Measurements from ENCODE around the gene A2M.

A2M gene

GRCh38 chr12:9098115-9098452 lies 17.6 kb downstream of the A2M start:
- no peaks in the 10 kb centered on the region for H3K36me3 ChIP-seq (ENCODE audit: insufficient read depth, low read length)
- no peaks in the 10 kb centered on the region for H3K4me1 ChIP-seq (ENCODE audit: insufficient read depth, low read length)

GRCh38 chr12:9096563-9097176 lies 19.0 kb downstream of the A2M start:
- Histone ChIP-seq H3K36me3 (ENCODE audit: insufficient read depth, low read length) (no peaks in the 10 kb centered on the region), H3K4me1 (ENCODE audit: insufficient read depth, low read length) (peaks cover 3% of the 10 kb centered on the region; the same call in 1 of the 2 replicates), H3K9ac (ENCODE audit: low read depth, low read length) (no peak overlapping the region), H3K9me3 (ENCODE audit: control insufficient read depth, insufficient read depth, low read length) (no peaks in the 10 kb centered on the region)

More at GRCh38 chr12:9098115-9098452, 17.6 kb downstream of the A2M start:
- no peak overlapping the region for H3K9ac ChIP-seq (ENCODE audit: low read depth, low read length)
- H3K9me3 ChIP-seq (ENCODE audit: control insufficient read depth, insufficient read depth, low read length), result no peaks in the 10 kb centered on the region

GRCh38 chr12:9095322-9095721 lies 20.4 kb downstream of the A2M start:
- Histone ChIP-seq H3K9me3 (ENCODE audit: control insufficient read depth, insufficient read depth, low read length) (no peaks in the 10 kb centered on the region), H3K4me1 (ENCODE audit: insufficient read depth, low read length) (peaks cover 3% of the 10 kb centered on the region; the same call in 1 of the 2 replicates), H3K9ac (ENCODE audit: low read depth, low read length) (no peak overlapping the region), H3K36me3 (ENCODE audit: insufficient read depth, low read length) (no peaks in the 10 kb centered on the region)

- Histone ChIP-seq H3K4me1 (ENCODE audit: insufficient read depth, low read length) (peaks cover 3% of the 10 kb centered on the region; the same call in 1 of the 2 replicates), H3K36me3 (ENCODE audit: insufficient read depth, low read length) (no peaks in the 10 kb centered on the region), H3K9ac (ENCODE audit: low read depth, low read length) (no peak overlapping the region), H3K9me3 (ENCODE audit: control insufficient read depth, insufficient read depth, low read length) (no peaks in the 10 kb centered on the region)
These were observed 21.1 kb downstream of the A2M start for GRCh38 chr12:9094512-9095206.

- Histone ChIP-seq H3K36me3 (ENCODE audit: insufficient read depth, low read length) (no peaks in the 10 kb centered on the region), H3K9ac (ENCODE audit: low read depth, low read length) (no peak overlapping the region), H3K4me1 (ENCODE audit: insufficient read depth, low read length) (peaks cover 3% of the 10 kb centered on the region; the same call in 1 of the 2 replicates), H3K9me3 (ENCODE audit: control insufficient read depth, insufficient read depth, low read length) (no peaks in the 10 kb centered on the region)
These were observed 23.7 kb downstream of the A2M start for GRCh38 chr12:9091891-9092598.

GRCh38 chr12:9090220-9090619 lies 25.5 kb downstream of the A2M start:
- H3K9ac ChIP-seq (ENCODE audit: low read depth, low read length), result no peak overlapping the region
- H3K4me1 ChIP-seq (ENCODE audit: insufficient read depth, low read length), result peaks cover 3% of the 10 kb centered on the region; the same call in 1 of the 2 replicates
- no peaks in the 10 kb centered on the region for H3K36me3 ChIP-seq (ENCODE audit: insufficient read depth, low read length)
- H3K9me3 ChIP-seq (ENCODE audit: control insufficient read depth, insufficient read depth, low read length), result no peaks in the 10 kb centered on the region; the same call in 1 of the 2 replicates

- Histone ChIP-seq H3K4me1 (ENCODE audit: insufficient read depth, low read length) (peaks cover 3% of the 10 kb centered on the region; the same call in 1 of the 2 replicates), H3K36me3 (ENCODE audit: insufficient read depth, low read length) (no peaks in the 10 kb centered on the region), H3K9ac (ENCODE audit: low read depth, low read length) (no peak overlapping the region), H3K9me3 (ENCODE audit: control insufficient read depth, insufficient read depth, low read length) (no peaks in the 10 kb centered on the region; the same call in 1 of the 2 replicates)
These were observed 28.5 kb downstream of the A2M start for GRCh38 chr12:9087087-9087835.

GRCh38 chr12:9086087-9086486 lies 29.6 kb downstream of the A2M start:
- H3K36me3 ChIP-seq (ENCODE audit: insufficient read depth, low read length), result no peaks in the 10 kb centered on the region
- no peak overlapping the region for H3K9ac ChIP-seq (ENCODE audit: low read depth, low read length)
- H3K4me1 ChIP-seq (ENCODE audit: insufficient read depth, low read length), result no peaks in the 10 kb centered on the region
- no peaks in the 10 kb centered on the region; the same call in 1 of the 2 replicates for H3K9me3 ChIP-seq (ENCODE audit: control insufficient read depth, insufficient read depth, low read length)

- H3K36me3 ChIP-seq (ENCODE audit: insufficient read depth, low read length), result no peaks in the 10 kb centered on the region
- no peak overlapping the region for H3K9ac ChIP-seq (ENCODE audit: low read depth, low read length)
- H3K9me3 ChIP-seq (ENCODE audit: control insufficient read depth, insufficient read depth, low read length), result no peaks in the 10 kb centered on the region; the same call in 1 of the 2 replicates
- H3K4me1 ChIP-seq (ENCODE audit: insufficient read depth, low read length), result no peaks in the 10 kb centered on the region
These were observed 31.3 kb downstream of the A2M start for GRCh38 chr12:9084417-9084816.

GRCh38 chr12:9083793-9084192 lies 31.9 kb downstream of the A2M start:
- no peaks in the 10 kb centered on the region for H3K4me1 ChIP-seq (ENCODE audit: insufficient read depth, low read length)
- H3K9ac ChIP-seq (ENCODE audit: low read depth, low read length), result no peak overlapping the region
- no peaks in the 10 kb centered on the region for H3K36me3 ChIP-seq (ENCODE audit: insufficient read depth, low read length)
- no peaks in the 10 kb centered on the region; the same call in 1 of the 2 replicates for H3K9me3 ChIP-seq (ENCODE audit: control insufficient read depth, insufficient read depth, low read length)

- Histone ChIP-seq H3K9me3 (ENCODE audit: control insufficient read depth, insufficient read depth, low read length) (no peaks in the 10 kb centered on the region; the same call in 1 of the 2 replicates), H3K36me3 (ENCODE audit: insufficient read depth, low read length) (no peaks in the 10 kb centered on the region), H3K4me1 (ENCODE audit: insufficient read depth, low read length) (no peaks in the 10 kb centered on the region), H3K9ac (ENCODE audit: low read depth, low read length) (no peak overlapping the region)
These were observed 33.9 kb downstream of the A2M start for GRCh38 chr12:9081667-9082427.

GRCh38 chr12:9079883-9080675 lies 35.6 kb downstream of the A2M start:
- Histone ChIP-seq H3K9me3 (ENCODE audit: control insufficient read depth, insufficient read depth, low read length) (no peaks in the 10 kb centered on the region), H3K4me1 (ENCODE audit: insufficient read depth, low read length) (no peaks in the 10 kb centered on the region), H3K36me3 (ENCODE audit: insufficient read depth, low read length) (no peaks in the 10 kb centered on the region), H3K9ac (ENCODE audit: low read depth, low read length) (no peak overlapping the region)

GRCh38 chr12:9079082-9079481 lies 36.6 kb downstream of the A2M start:
- Histone ChIP-seq H3K9ac (ENCODE audit: low read depth, low read length) (no peak overlapping the region), H3K4me1 (ENCODE audit: insufficient read depth, low read length) (no peaks in the 10 kb centered on the region), H3K36me3 (ENCODE audit: insufficient read depth, low read length) (no peaks in the 10 kb centered on the region), H3K9me3 (ENCODE audit: control insufficient read depth, insufficient read depth, low read length) (no peaks in the 10 kb centered on the region)
